Measurements from ENCODE around the gene PTPN12.

PTPN12 gene

DNA sequence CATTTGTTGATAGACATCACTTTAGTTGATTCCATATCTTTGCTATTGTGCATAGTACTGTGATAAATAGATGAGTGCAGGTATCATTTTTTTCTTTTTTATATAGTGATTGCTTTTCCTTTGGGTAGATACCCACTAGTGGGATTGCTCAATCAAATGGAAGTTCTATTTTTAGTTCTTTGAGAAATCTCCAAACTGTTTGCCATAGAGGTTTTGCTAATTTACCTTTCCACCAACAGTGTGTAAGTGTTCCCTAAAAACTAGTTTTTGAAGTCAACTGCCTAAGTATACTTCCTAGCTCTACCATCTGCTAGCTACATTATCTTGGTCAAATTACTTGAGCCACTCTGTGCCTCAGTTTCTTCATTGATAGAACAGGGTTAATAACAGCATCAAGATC is 127.6 kb downstream of the PTPN12 start:
- Histone ChIP-seq H3K4me3 (ENCODE audit: low read length) (no peak overlapping the region), H3K9me3 (ENCODE audit: low read length) (no peaks in the 10 kb centered on the region), H2AFZ (ENCODE audit: low read depth, low read length) (no peak overlapping the region), H3K27me3 (ENCODE audit: insufficient read depth, low read length) (no peaks in the 10 kb centered on the region), H3K36me3 (ENCODE audit: insufficient read depth, low read length) (peaks cover 3% of the 10 kb centered on the region), H3K4me1 (ENCODE audit: insufficient read depth, low read length) (no peaks in the 10 kb centered on the region)

DNA sequence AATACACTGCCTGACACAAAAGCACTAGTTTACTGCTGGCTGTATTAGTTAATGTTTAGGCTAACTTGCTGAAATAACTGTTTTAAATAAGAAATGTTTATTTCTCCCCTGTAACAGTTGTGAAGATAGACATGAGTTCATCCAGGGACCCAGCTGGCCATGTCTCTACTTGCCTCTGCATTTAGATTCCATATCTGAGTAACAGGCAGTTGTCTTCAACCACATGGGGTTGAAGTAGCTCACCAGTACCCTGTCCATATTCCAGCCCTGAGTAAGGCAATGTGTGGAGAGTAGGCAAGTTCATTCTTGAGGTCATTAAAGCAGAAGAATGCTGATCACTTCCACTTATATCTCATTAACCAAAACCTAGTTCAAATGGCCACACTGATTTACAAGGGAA is 128.1 kb downstream of the PTPN12 start:
- H3K4me1 ChIP-seq (ENCODE audit: insufficient read depth, low read length): no peaks in the 10 kb centered on the region
- peaks cover 3% of the 10 kb centered on the region for H3K36me3 ChIP-seq (ENCODE audit: insufficient read depth, low read length)
- no peak overlapping the region for H2AFZ ChIP-seq (ENCODE audit: low read depth, low read length)
- no peaks in the 10 kb centered on the region for H3K27me3 ChIP-seq (ENCODE audit: insufficient read depth, low read length)
- H3K9me3 ChIP-seq (ENCODE audit: low read length): no peaks in the 10 kb centered on the region
- H3K4me3 ChIP-seq (ENCODE audit: low read length): no peak overlapping the region

DNA sequence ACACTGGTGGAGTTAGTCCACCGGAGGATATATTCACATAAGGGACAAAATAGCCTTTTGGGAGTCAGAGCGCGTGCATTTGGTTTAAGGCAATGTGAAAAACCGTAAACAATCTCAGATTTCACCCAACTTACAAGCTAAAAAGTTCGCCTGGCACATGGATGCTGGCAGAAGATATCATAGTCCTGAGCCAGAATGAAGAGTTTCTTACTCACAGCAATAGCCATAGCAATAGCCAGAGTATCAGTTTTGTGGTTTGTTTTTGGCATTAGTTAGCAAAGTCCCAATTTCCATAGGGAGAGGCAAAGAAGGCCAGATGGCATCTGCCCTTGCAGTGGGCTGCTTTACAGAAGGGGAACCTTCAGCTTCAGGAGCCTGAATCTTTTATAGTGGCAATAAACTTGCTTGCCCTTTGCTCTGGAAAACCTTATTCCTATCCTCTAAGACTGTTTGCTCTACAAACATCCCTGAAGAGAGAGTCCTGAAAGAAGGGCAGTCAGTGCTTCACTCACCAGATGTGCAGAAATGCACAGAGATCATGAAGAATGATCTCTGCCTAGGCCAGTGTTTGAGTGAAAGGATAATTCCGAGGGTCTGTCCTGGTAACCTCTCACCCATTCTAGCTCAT is 130.5 kb downstream of the PTPN12 start:
- Histone ChIP-seq H3K4me3 (ENCODE audit: low read length) (no peak overlapping the region), H3K36me3 (ENCODE audit: insufficient read depth, low read length) (peaks cover 4% of the 10 kb centered on the region), H3K4me1 (ENCODE audit: insufficient read depth, low read length) (no peaks in the 10 kb centered on the region), H2AFZ (ENCODE audit: low read depth, low read length) (no peak overlapping the region), H3K9me3 (ENCODE audit: low read length) (no peaks in the 10 kb centered on the region), H3K27me3 (ENCODE audit: insufficient read depth, low read length) (no peaks in the 10 kb centered on the region)

DNA sequence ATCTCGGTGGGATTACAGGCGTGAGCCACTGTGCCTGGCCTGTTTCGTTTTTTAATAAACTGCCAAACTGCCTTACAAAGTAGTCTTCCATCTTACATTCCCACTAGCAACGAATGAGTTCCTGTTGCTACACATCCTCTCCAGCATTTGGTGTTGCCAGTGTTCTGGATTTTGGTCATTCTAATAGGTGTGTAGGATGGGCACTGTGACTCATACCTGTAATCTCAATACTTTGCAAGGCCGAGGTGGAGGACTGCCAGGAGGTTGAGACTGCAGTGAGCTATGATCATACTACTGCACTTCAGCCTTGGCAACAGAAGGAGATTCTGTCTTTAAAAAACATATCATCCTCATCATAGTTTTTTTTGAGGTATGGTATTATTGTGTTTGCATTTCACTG is 137.8 kb downstream of the PTPN12 start:
- Histone ChIP-seq H3K9me3 (ENCODE audit: low read length) (no peaks in the 10 kb centered on the region), H3K4me3 (ENCODE audit: low read length) (no peak overlapping the region), H3K36me3 (ENCODE audit: insufficient read depth, low read length) (peaks cover 2% of the 10 kb centered on the region), H3K27me3 (ENCODE audit: insufficient read depth, low read length) (no peaks in the 10 kb centered on the region), H2AFZ (ENCODE audit: low read depth, low read length) (no peak overlapping the region), H3K4me1 (ENCODE audit: insufficient read depth, low read length) (no peaks in the 10 kb centered on the region)

DNA sequence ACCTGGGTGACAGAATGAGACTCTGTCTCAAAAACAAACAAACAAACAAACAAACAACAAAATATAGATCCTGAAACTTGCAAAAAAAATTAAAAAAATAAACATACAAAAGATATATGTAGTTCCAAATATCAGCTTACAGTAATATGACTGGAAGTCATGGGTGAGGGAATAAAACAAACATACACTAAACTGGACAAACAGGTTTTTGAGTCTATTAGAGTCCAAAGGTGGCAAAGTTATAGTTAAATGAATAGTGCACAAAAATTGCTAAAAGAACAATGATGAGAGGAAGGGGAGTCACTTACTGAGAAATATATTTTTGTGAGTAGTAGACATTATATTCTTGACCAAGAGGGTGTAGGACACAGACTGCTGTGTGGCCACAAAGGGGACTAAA is 142.5 kb downstream of the PTPN12 start:
- Histone ChIP-seq H3K4me1 (ENCODE audit: insufficient read depth, low read length) (peaks cover 3% of the 10 kb centered on the region), H3K36me3 (ENCODE audit: insufficient read depth, low read length) (peaks cover 11% of the 10 kb centered on the region), H2AFZ (ENCODE audit: low read depth, low read length) (no peak overlapping the region), H3K4me3 (ENCODE audit: low read length) (no peak overlapping the region), H3K27me3 (ENCODE audit: insufficient read depth, low read length) (no peaks in the 10 kb centered on the region), H3K9me3 (ENCODE audit: low read length) (no peaks in the 10 kb centered on the region)

DNA sequence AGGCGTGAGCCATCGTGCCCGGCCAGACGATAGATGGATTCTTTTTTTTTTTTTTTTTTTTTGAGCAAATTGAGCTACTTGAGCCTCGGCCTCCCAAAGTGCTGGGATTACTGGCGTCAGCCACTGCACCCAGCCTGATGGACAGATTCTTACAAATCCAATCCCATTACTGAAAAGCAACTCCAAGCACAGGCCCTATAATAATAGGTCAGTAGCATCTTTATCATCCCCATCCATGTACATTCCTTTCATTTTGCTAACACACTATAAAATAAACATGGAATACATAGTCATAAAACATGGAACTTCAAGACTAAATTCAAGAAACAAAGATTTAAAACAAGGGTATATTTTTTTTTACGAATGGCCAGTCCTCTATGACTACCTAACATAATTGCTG is 143.2 kb downstream of the PTPN12 start:
- Histone ChIP-seq H3K27me3 (ENCODE audit: insufficient read depth, low read length) (no peaks in the 10 kb centered on the region), H3K36me3 (ENCODE audit: insufficient read depth, low read length) (peaks cover 12% of the 10 kb centered on the region), H2AFZ (ENCODE audit: low read depth, low read length) (no peak overlapping the region), H3K4me1 (ENCODE audit: insufficient read depth, low read length) (peaks cover 3% of the 10 kb centered on the region), H3K9me3 (ENCODE audit: low read length) (no peaks in the 10 kb centered on the region), H3K4me3 (ENCODE audit: low read length) (no peak overlapping the region)

DNA sequence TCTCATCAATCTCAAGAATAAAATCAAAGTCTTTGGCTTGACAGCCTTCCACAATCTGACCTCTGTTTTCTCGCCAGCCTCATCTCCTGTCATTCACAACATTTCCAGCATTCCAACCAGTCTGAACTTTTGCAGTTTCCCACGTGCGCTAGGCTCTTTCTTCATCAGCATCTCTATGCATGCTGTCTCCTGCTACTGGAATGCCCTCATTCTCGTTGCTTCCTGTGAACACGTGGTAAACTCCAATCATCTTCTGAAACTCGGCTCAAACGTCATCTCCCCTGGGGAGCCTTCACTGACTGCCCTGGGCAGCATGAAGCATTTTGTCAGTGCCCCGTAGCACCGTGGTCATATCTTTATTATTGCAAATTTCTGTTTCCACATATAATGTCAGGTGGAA is 146.9 kb downstream of the PTPN12 start:
- no peak overlapping the region for H3K4me3 ChIP-seq (ENCODE audit: low read length)

DNA sequence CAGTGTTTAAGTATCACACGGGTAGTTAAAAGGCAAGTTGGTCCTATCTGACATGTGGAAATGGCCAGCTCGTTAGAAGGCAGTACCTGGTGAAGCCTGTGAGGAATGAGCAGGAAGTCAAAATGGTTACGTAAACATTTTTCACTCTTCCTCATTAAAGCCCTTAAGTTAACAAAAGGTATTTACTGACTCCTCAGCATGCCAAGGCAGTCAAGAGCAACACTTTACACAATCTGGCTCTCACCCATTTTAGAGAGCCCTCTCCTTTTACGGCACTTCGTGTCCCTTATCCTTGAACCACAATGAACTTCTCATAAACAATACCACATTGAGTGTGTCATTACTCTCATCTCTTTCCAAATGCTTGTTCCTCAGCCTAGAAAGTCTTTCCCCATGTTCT is 148.1 kb downstream of the PTPN12 start:
- H3K27me3 ChIP-seq (ENCODE audit: insufficient read depth, low read length): no peaks in the 10 kb centered on the region
- peaks cover 3% of the 10 kb centered on the region for H3K4me1 ChIP-seq (ENCODE audit: insufficient read depth, low read length)
- H2AFZ ChIP-seq (ENCODE audit: low read depth, low read length): no peak overlapping the region
- no peak overlapping the region for H3K4me3 ChIP-seq (ENCODE audit: low read length)
- H3K36me3 ChIP-seq (ENCODE audit: insufficient read depth, low read length): peaks cover 15% of the 10 kb centered on the region
- H3K9me3 ChIP-seq (ENCODE audit: low read length): no peaks in the 10 kb centered on the region

More for the DNA sequence above, 146.9 kb downstream of the PTPN12 start:
- Histone ChIP-seq H2AFZ (ENCODE audit: low read depth, low read length) (no peak overlapping the region), H3K9me3 (ENCODE audit: low read length) (no peaks in the 10 kb centered on the region), H3K4me1 (ENCODE audit: insufficient read depth, low read length) (peaks cover 3% of the 10 kb centered on the region), H3K36me3 (ENCODE audit: insufficient read depth, low read length) (peaks cover 14% of the 10 kb centered on the region), H3K27me3 (ENCODE audit: insufficient read depth, low read length) (no peaks in the 10 kb centered on the region)

DNA sequence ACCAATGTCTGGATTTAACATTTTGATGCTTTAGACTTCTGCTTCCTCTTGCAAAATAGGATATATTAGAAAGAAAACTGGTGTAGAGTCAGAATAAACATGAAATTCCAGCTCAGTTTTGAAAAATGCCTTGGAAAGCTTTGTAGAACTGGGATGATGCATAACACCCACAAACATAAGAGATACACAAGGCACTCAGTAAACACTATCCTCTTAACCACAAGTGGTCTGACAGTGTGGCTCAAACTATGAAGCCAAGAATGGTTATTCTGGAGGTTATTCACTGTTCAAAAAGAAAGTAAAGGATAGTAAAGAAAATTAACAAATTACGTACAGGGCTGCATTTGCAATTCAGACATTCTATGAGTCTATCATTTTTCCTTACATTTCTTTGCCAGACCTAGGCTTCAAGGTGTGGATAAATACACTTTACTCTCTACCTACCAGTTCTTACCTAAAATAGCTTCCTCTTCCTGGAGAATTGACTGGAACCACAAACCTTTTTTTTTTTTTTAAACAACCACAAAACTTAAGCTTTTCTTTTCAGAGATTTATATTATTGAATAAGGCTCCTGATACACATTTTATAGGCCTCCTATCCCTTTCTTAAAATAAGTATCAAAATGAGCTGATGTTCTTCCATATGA is 150.1 kb downstream of the PTPN12 start:
- Histone ChIP-seq H2AFZ (ENCODE audit: low read depth, low read length) (no peak overlapping the region), H3K27me3 (ENCODE audit: insufficient read depth, low read length) (no peaks in the 10 kb centered on the region), H3K9me3 (ENCODE audit: low read length) (no peaks in the 10 kb centered on the region), H3K36me3 (ENCODE audit: insufficient read depth, low read length) (peaks cover 16% of the 10 kb centered on the region), H3K4me3 (ENCODE audit: low read length) (no peak overlapping the region), H3K4me1 (ENCODE audit: insufficient read depth, low read length) (peaks cover 3% of the 10 kb centered on the region)

DNA sequence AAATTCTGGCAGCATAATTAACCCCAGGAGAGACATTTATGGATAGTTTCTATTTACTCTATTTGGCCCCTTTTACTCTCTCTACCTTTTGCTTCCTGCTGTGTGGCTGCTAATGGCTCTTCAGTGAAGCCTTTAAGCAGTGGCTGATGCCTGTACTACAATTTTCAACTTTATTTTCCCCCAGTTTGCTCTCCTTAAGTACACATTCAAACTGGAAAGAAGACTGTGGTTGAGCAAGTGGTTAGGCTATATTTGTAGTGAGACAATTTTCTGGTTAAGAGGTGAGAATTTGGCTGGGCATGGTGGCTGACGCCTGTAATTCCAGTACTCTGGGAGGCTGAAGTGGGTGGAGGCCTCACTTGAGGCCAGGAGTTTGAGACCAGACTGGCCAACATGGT is 150.7 kb downstream of the PTPN12 start:
- Histone ChIP-seq H3K4me3 (ENCODE audit: low read length) (no peak overlapping the region), H2AFZ (ENCODE audit: low read depth, low read length) (no peak overlapping the region), H3K27me3 (ENCODE audit: insufficient read depth, low read length) (no peaks in the 10 kb centered on the region), H3K36me3 (ENCODE audit: insufficient read depth, low read length) (peaks cover 11% of the 10 kb centered on the region), H3K9me3 (ENCODE audit: low read length) (no peaks in the 10 kb centered on the region), H3K4me1 (ENCODE audit: insufficient read depth, low read length) (peaks cover 3% of the 10 kb centered on the region)

Data from neuron (in vitro differentiated cells).